Gastrocnemius medialis (tissue), 4 donors: ENCODE data around the gene CBY2.

Experiments used
- CTCF ChIP-seq, 5 experiments: fragments of 450-650 bp in 3 of 5; fragments of 200-600 bp in 2 of 5; sonication (generic) in 2 of 5; IDR thresholded peaks in 4 of 5; conservative IDR thresholded peaks in 1 of 5; 1 replicate in 4 of 5; 2 replicates in 1 of 5; pipeline ENCODE4 v1.5.1; 2016 to 2019; ENCODE audit warnings: antibody characterized with exemption in 5 of 5, mild to moderate bottlenecking in 3 of 5, moderate library complexity in 3 of 5
- POLR2A ChIP-seq, 2 donors: fragments of 450-650 bp; IDR thresholded peaks; one replicate each; pipeline ENCODE4 v1.6.1; 2017; ENCODE audit warnings: antibody characterized with exemption in 2 of 2, mild to moderate bottlenecking in 2 of 2, moderate library complexity in 2 of 2

GRCh38 chr13:45750566-45750965 lies 48.4 kb downstream of the CBY2 start:
- no peak for TF ChIP-seq CTCF (IDR thresholded peaks at IDR 0.05 in 4 of 5, conservative IDR thresholded peaks at IDR 0.05 in 1 of 5)
- TF ChIP-seq POLR2A (IDR thresholded peaks at IDR 0.05): no peak
